HepG2 (cell line): ENCODE measurements around the gene CPLX3. TPM values are rescaled to one million over a fixed set of nuclear protein-coding genes. Genes with fewer than 3 reads are reported as not detected.

Source experiments
- ATM ChIP-seq: fragments of 450-650 bp; IDR thresholded peaks from 2 replicates; pipeline ENCODE4 v1.7.1; 2017; ENCODE audit warnings: mild to moderate bottlenecking, borderline replicate concordance
- CBFB ChIP-seq: sonication (generic); formaldehyde crosslinking; IDR thresholded peaks from 2 replicates; pipeline ENCODE4 v1.4.0; 2020; ENCODE audit warnings: missing genetic modification reagents
- GTF3A ChIP-seq: sonication (generic); formaldehyde crosslinking; conservative IDR thresholded peaks from 2 replicates; pipeline ENCODE4 v1.4.0; 2020; ENCODE audit warnings: mild to moderate bottlenecking, missing genetic modification reagents
- HMGA1 ChIP-seq: sonication (generic); formaldehyde crosslinking; conservative IDR thresholded peaks from 2 replicates; pipeline ENCODE4 v1.4.0; 2020; ENCODE audit warnings: missing genetic modification reagents
- LCORL ChIP-seq, 2 experiments: fragments of 450-650 bp in 1 of 2; sonication (generic) in 1 of 2; formaldehyde crosslinking in 1 of 2; IDR thresholded peaks; 2 replicates each; pipeline versions ENCODE4 v1.5.0 to v1.6.1; 2017 to 2020; ENCODE audit warnings: antibody characterized with exemption in 1 of 2, missing genetic modification reagents in 1 of 2
- NFAT5 ChIP-seq: sonication (generic); formaldehyde crosslinking; IDR thresholded peaks from 2 replicates; pipeline ENCODE4 v1.4.0; 2020; ENCODE audit warnings: missing genetic modification reagents
- NFIC ChIP-seq: IDR thresholded peaks from 2 replicates; pipeline ENCODE4 v1.6.1; 2012; ENCODE audit warnings: mild to moderate bottlenecking, low read length, inconsistent platforms
- NFYC ChIP-seq: IDR thresholded peaks from 2 replicates; pipeline ENCODE4 v1.6.1; 2016; ENCODE audit warnings: missing genetic modification reagents, missing compliant biosample characterization
- RBM22 ChIP-seq: fragments of 200-400 bp; formaldehyde crosslinking; optimal IDR thresholded peaks from 2 replicates; pipeline ENCODE3; 2017; ENCODE audit warnings: mild to moderate bottlenecking, low read length, moderate library complexity
- RFX3 ChIP-seq: IDR thresholded peaks from 2 replicates; pipeline ENCODE4 v1.6.1; 2016; ENCODE audit warnings: missing biosample characterization, missing genetic modification reagents
- SOX6 ChIP-seq, 2 experiments: fragments of 450-650 bp in 1 of 2; sonication (generic) in 1 of 2; formaldehyde crosslinking in 1 of 2; IDR thresholded peaks; 2 replicates each; pipeline versions ENCODE4 v1.4.0 to v1.6.1; 2017 to 2020; ENCODE audit warnings: antibody characterized with exemption in 1 of 2, mild to moderate bottlenecking in 1 of 2, missing genetic modification reagents in 1 of 2
- SP1 ChIP-seq, 2 experiments: fragments of 450-650 bp in 1 of 2; sonication (generic) in 1 of 2; formaldehyde crosslinking in 1 of 2; IDR thresholded peaks; 2 replicates each; pipeline versions ENCODE4 v1.4.0 to v1.6.1; 2016 to 2020; ENCODE audit warnings: missing genetic modification reagents in 1 of 2
- WIZ ChIP-seq: sonication (generic); formaldehyde crosslinking; IDR thresholded peaks from 2 replicates; pipeline ENCODE4 v1.5.1; 2020; ENCODE audit warnings: mild to moderate bottlenecking, missing genetic modification reagents
- ZBTB37 ChIP-seq: sonication (generic); formaldehyde crosslinking; IDR thresholded peaks from 2 replicates; pipeline ENCODE4 v1.4.0; 2020; ENCODE audit warnings: mild to moderate bottlenecking, missing genetic modification reagents
- ZNF326 ChIP-seq: sonication (generic); formaldehyde crosslinking; IDR thresholded peaks from 2 replicates; pipeline ENCODE4 v1.4.0; 2020; ENCODE audit warnings: missing genetic modification reagents, borderline replicate concordance
- ZNF530 ChIP-seq: sonication (generic); formaldehyde crosslinking; IDR thresholded peaks from 2 replicates; pipeline ENCODE4 v1.5.0; 2020; ENCODE audit warnings: low read depth, mild to moderate bottlenecking, missing genetic modification reagents
- ZNF569 ChIP-seq: sonication (generic); formaldehyde crosslinking; IDR thresholded peaks from 2 replicates; pipeline ENCODE4 v1.5.0; 2020; ENCODE audit warnings: mild to moderate bottlenecking, missing genetic modification reagents, moderate library complexity, borderline replicate concordance
- ZNF572 ChIP-seq: sonication (generic); formaldehyde crosslinking; IDR thresholded peaks from 2 replicates; pipeline ENCODE4 v1.5.1; 2020; ENCODE audit warnings: mild to moderate bottlenecking, missing genetic modification reagents
- ZNF605 ChIP-seq: sonication (generic); formaldehyde crosslinking; IDR thresholded peaks from 2 replicates; pipeline ENCODE4 v1.8.0; 2022; ENCODE audit warnings: mild to moderate bottlenecking, missing genetic modification reagents
- ZNF746 ChIP-seq: sonication (generic); formaldehyde crosslinking; IDR thresholded peaks from 2 replicates; pipeline ENCODE4 v1.8.0; 2022; ENCODE audit warnings: mild to moderate bottlenecking, missing genetic modification reagents
- ZNF747 ChIP-seq: sonication (generic); formaldehyde crosslinking; IDR thresholded peaks from 2 replicates; pipeline ENCODE4 v1.8.1; 2023; ENCODE audit warnings: missing genetic modification reagents, mild to moderate bottlenecking, borderline replicate concordance
- ZZZ3 ChIP-seq: sonication (generic); formaldehyde crosslinking; IDR thresholded peaks from 2 replicates; pipeline ENCODE4 v1.4.0; 2020; ENCODE audit warnings: missing genetic modification reagents, mild to moderate bottlenecking, borderline replicate concordance
- polyA plus RNA-seq, 8 experiments: library from polyadenylated mRNA; depleted of rRNA in 3 of 8; stranded (reverse) in 7 of 8; unstranded in 1 of 8; fragments of >200 nt; fragmentation: Illumina TruSeq in 4 of 8; extraction: Trizol in 4 of 8; gene quantifications; 2 replicates each; pipeline versions ENCODE4 v1.2.1 to v1.2.3, GENCODE V29; 2011 to 2016; ENCODE audit warnings: low read depth in 4 of 8, missing spikeins in 1 of 8, mixed read lengths in 1 of 8; ENCODE audit not compliant: insufficient read depth in 1 of 8
- total RNA-seq, 5 experiments: library from RNA; depleted of rRNA; stranded (reverse); fragments of >200 nt; fragmentation: Illumina TruSeq; extraction: Trizol; gene quantifications; 2 replicates each; pipeline ENCODE4 v1.2.3, GENCODE V29; 2016; ENCODE audit warnings: low read depth in 1 of 5
- TF ChIP-seq, protein P1 (sequence below): sonication (generic); formaldehyde crosslinking; IDR thresholded peaks from 2 replicates; pipeline ENCODE4 v1.4.0; 2020; ENCODE audit warnings: missing genetic modification reagents

The CPLX3 gene
- total and polyA plus RNA-seq, 2 of the 13 experiments (the other 11 are each of a cell fraction or from before 2014, with no cell fraction given), result not detected

DNA sequence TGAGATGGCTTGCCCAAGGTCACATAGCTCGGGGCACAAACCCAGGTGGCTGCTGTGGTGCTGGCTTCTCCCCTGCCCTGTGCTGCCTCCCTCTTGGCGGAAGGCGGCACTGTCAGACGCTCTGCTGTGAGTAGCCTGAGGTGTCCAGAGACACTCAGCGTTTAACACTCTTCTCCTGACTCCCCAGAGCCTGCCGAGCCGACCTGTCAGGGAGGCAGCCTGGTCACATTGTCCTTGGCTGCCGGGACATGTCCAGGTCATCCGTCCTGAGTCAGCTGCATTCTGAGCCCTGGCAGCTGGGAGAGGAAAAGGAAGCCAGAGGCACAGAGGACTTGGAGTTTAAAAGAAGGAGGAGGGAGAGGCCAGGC is 9.1 kb upstream of the CPLX3 start (continued):
- TF ChIP-seq LCORL (IDR thresholded peaks at IDR 0.05), result no peak
- TF ChIP-seq LCORL (CRISPR knock-in tag; IDR thresholded peaks at IDR 0.05), result 0 out of 2 replicates have a peak, but pooled peaks have one; percentile 35
- TF ChIP-seq GTF3A (CRISPR knock-in tag), result no peak
- no peak for TF ChIP-seq ZNF569 (CRISPR knock-in tag)
- TF ChIP-seq, protein P1, sequence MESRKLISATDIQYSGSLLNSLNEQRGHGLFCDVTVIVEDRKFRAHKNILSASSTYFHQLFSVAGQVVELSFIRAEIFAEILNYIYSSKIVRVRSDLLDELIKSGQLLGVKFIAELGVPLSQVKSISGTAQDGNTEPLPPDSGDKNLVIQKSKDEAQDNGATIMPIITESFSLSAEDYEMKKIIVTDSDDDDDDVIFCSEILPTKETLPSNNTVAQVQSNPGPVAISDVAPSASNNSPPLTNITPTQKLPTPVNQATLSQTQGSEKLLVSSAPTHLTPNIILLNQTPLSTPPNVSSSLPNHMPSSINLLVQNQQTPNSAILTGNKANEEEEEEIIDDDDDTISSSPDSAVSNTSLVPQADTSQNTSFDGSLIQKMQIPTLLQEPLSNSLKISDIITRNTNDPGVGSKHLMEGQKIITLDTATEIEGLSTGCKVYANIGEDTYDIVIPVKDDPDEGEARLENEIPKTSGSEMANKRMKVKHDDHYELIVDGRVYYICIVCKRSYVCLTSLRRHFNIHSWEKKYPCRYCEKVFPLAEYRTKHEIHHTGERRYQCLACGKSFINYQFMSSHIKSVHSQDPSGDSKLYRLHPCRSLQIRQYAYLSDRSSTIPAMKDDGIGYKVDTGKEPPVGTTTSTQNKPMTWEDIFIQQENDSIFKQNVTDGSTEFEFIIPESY (CRISPR knock-in tag), result no peak
- no peak for TF ChIP-seq SOX6 (IDR thresholded peaks at IDR 0.05)
- TF ChIP-seq SOX6 (CRISPR knock-in tag; IDR thresholded peaks at IDR 0.05), result no peak
- no peak for TF ChIP-seq ZNF530 (CRISPR knock-in tag)
- TF ChIP-seq CBFB (CRISPR knock-in tag), result 0 out of 2 replicates have a peak, but pooled peaks have one; percentile 7
- no peak for TF ChIP-seq SP1 (IDR thresholded peaks at IDR 0.05)
- no peak for TF ChIP-seq SP1 (CRISPR knock-in tag; IDR thresholded peaks at IDR 0.05)
- TF ChIP-seq RBM22, result no peak
- no peak for TF ChIP-seq HMGA1 (CRISPR knock-in tag)
- no peak for TF ChIP-seq ATM
- no peak for TF ChIP-seq ZNF747 (CRISPR knock-in tag)
- TF ChIP-seq ZNF572 (CRISPR knock-in tag), result no peak
- no peak for TF ChIP-seq ZNF605 (CRISPR knock-in tag)
- no peak for TF ChIP-seq ZNF746 (CRISPR knock-in tag)
- no peak for TF ChIP-seq WIZ (CRISPR knock-in tag)
- no peak for TF ChIP-seq ZZZ3 (CRISPR knock-in tag)
- no peak for TF ChIP-seq NFIC
- no peak for TF ChIP-seq ZBTB37
- no peak for TF ChIP-seq RFX3 (CRISPR knock-in tag)
- TF ChIP-seq ZNF326 (CRISPR knock-in tag), result no peak
- TF ChIP-seq NFYC (CRISPR knock-in tag), result no peak
- TF ChIP-seq NFAT5 (CRISPR knock-in tag), result no peak
